PC-3 (cell line): ENCODE measurements around the gene SH3RF3. TPM values are rescaled to one million over a fixed set of nuclear protein-coding genes. Genes with fewer than 3 reads are reported as not detected.

ENCODE experiments used
- ATAC-seq: fragments of 200-7000 bp; cut with Tn5 transposase; 2 replicates; pipeline ENCODE4 v1.9.1; 2020; ENCODE audit warnings: mild to moderate bottlenecking, moderate library complexity
- BruUV-seq: library from RNA; stranded (reverse); fragments of 400-500 nt; replicated peaks from 2 replicates; lab custom pipeline; 2021; lab: Mats Ljungman, UMichigan
- CTCF ChIA-PET: fragments of 300-600 bp; sonication (Branson Sonifier 250); formaldehyde crosslinking; loops from one replicate; lab custom pipeline; 2022; ENCODE audit warnings: antibody characterized with exemption; lab: Charles Lee
- POLR2A ChIA-PET: fragments of 300-600 bp; sonication (Branson Sonifier 250); formaldehyde crosslinking; loops from one replicate; lab custom pipeline; 2022; ENCODE audit warnings: antibody characterized with exemption; ENCODE audit not compliant: unreplicated experiment; lab: Charles Lee
- DNase-seq: peaks from one replicate; pipeline ENCODE4 v3.0.0-alpha.2; 2015
- H2AFZ ChIP-seq: fragments of 300-600 bp; sonication (generic); 2 replicates; pipeline ENCODE4 v1.6.0; 2016; ENCODE audit warnings: antibody characterized with exemption, low read length
- H3F3A ChIP-seq: fragments of 300-600 bp; sonication (generic); one replicate; pipeline ENCODE4 v1.6.0; 2017; ENCODE audit warnings: antibody characterized with exemption, low read length, control low read depth, mild to moderate bottlenecking; ENCODE audit not compliant: unreplicated experiment
- H3K27ac ChIP-seq: fragments of 300-600 bp; sonication (generic); 2 replicates; pipeline ENCODE4 v1.5.1; 2016; ENCODE audit warnings: mild to moderate bottlenecking, low read length
- H3K27me3 ChIP-seq: fragments of 300-600 bp; sonication (generic); 2 replicates; pipeline ENCODE4 v1.6.1; 2016; ENCODE audit warnings: low read length, mixed read lengths
- H3K36me3 ChIP-seq: fragments of 300-600 bp; sonication (generic); 2 replicates; pipeline ENCODE4 v1.6.1; 2016; ENCODE audit warnings: low read depth, mixed run types, low read length, mixed read lengths
- H3K4me1 ChIP-seq: fragments of 300-600 bp; sonication (generic); 2 replicates; pipeline ENCODE4 v1.5.1; 2016; ENCODE audit warnings: low read length; ENCODE audit not compliant: insufficient read depth
- H3K4me2 ChIP-seq: fragments of 300-600 bp; sonication (generic); 2 replicates; pipeline ENCODE4 v1.6.0; 2016; ENCODE audit warnings: low read length
- H3K4me3 ChIP-seq: fragments of 300-600 bp; sonication (generic); 2 replicates; pipeline ENCODE4 v1.5.1; 2016; ENCODE audit warnings: mild to moderate bottlenecking, low read length, mixed read lengths
- H3K79me2 ChIP-seq: fragments of 300-600 bp; sonication (generic); 2 replicates; pipeline ENCODE4 v1.6.1; 2017; ENCODE audit warnings: low read length, mixed read lengths
- H3K9ac ChIP-seq: fragments of 300-600 bp; sonication (generic); 2 replicates; pipeline ENCODE4 v1.6.0; 2016; ENCODE audit warnings: mild to moderate bottlenecking, low read length
- H3K9me2 ChIP-seq: fragments of 300-600 bp; sonication (generic); replicated peaks from 2 replicates; pipeline ENCODE4 v1.6.1; 2016; ENCODE audit warnings: mixed run types, low read length, mixed read lengths
- H3K9me3 ChIP-seq: fragments of 300-600 bp; sonication (generic); 2 replicates; pipeline ENCODE4 v1.6.1; 2016; ENCODE audit warnings: low read length, mixed read lengths
- H4K20me1 ChIP-seq: fragments of 300-600 bp; sonication (generic); 2 replicates; pipeline ENCODE4 v1.6.1; 2016; ENCODE audit warnings: low read length, mixed read lengths
- CTCF ChIP-seq: fragments of 300-600 bp; sonication (generic); conservative IDR thresholded peaks from 2 replicates; pipeline ENCODE4 v1.5.1; 2017; ENCODE audit warnings: antibody characterized with exemption, low read depth, mild to moderate bottlenecking, low read length
- EZH2 ChIP-seq: fragments of 300-600 bp; sonication (generic); IDR thresholded peaks from one replicate; pipeline ENCODE4 v1.6.1; 2017; ENCODE audit warnings: antibody characterized with exemption, mild to moderate bottlenecking, low read length; ENCODE audit not compliant: unreplicated experiment
- EZH2phosphoT487 ChIP-seq: fragments of 300-600 bp; sonication (generic); IDR thresholded peaks from 2 replicates; pipeline ENCODE4 v1.6.1; 2018; ENCODE audit warnings: mild to moderate bottlenecking, antibody characterized with exemption, low read length, borderline replicate concordance
- intact Hi-C: fragments of 100-400 bp; cut with micrococcal nuclease; formaldehyde crosslinking; loops from 2 replicates; pipeline ENCODE4 v1.9.0; 2023
- total RNA-seq: library from RNA; depleted of rRNA; stranded (reverse); fragments of >200 nt; gene quantifications from 2 replicates; pipeline ENCODE4 v1.2.3, GENCODE V29; 2014

Gene SH3RF3
- total RNA-seq, 1 experiment from 2014 or later = 11.7 TPM

DNA sequence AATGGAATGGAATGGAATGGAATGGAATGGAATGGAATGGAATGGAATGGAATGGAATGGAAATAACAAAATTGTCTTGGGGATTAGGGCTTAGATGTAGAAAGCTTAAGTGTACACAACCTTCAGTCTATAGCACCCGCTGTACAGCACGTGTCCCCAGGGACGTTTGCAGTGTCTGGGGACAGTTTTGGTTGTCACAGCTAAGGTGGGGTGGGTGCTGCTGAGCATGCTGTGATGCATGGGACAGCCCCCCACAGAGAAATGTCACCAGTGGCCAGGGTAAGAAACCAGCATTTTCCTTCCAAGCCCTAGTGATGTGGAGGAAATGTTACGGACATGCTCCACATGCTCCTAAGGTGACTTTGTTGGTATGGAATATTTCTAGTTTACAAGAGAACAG lies 70.8 kb downstream of the SH3RF3 start:
- ChIA-PET CTCF (no interaction called here), POLR2A (no interaction called here)
- Histone ChIP-seq H3K27me3 (no peaks in the 10 kb centered on the region), H2AFZ (no peak overlapping the region), H3K4me2 (no peak overlapping the region), H3K27ac (no peak overlapping the region), H3F3A (no peaks in the 10 kb centered on the region), H4K20me1 (no peaks in the 10 kb centered on the region), H3K4me3 (no peak overlapping the region), H3K79me2 (peaks cover 16% of the 10 kb centered on the region), H3K36me3 (no peaks in the 10 kb centered on the region), H3K4me1 (no peaks in the 10 kb centered on the region), H3K9ac (no peak overlapping the region), H3K9me2 (no peaks in the 10 kb centered on the region), H3K9me3 (no peaks in the 10 kb centered on the region)
- intact Hi-C loops = no loop called here
- TF ChIP-seq CTCF (no peak), EZH2 (no peak), EZH2phosphoT487 (no peak)
- DNase-seq = no peak
- no TSS peak for BruUV-seq
- no peak for ATAC-seq

DNA sequence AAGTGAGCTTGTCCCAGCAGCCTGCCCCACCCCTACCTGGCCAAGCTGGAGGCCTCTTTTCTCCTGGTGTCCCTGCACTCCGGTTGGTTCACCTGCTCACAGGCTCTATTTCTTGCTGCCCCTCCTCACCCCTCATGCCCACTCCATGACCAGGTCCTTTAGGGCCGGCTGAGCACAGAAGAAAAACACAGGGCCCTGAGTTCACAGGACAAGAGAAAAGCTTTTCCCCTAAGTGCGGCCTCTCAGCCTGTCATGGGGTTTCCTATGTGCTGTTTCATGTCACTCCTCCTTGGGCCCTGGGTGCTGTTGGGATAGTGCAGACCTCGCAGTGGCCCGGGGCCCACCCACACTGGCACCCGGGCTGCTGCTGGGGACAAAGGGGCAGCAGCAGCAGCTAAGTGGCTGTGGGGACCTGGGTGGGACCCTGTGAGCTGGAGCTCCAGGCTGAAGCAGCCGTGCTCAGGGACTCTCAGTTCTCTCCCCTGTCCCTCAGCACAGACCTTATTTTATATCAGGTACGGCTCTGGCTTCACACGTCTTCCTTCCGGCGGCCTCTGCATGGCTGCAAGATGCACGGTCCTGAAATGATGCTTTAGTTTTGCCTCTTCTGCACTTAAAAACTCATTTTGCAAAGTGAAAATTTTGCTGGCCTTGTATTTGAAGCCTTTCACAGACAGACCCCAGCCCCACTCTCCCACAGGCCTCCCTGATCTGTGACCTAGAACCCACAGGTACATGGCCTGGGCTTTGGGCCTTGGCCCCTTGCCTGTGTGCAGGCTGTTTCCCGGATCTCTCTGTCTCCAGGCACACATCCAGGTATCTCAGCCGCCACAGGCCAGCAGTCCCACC lies 71.8 kb downstream of the SH3RF3 start:
- Histone ChIP-seq H2AFZ (no peak overlapping the region), H3K9me3 (no peaks in the 10 kb centered on the region), H3K9me2 (no peaks in the 10 kb centered on the region), H3K4me3 (no peak overlapping the region), H3K4me1 (no peaks in the 10 kb centered on the region), H3K79me2 (peaks cover 24% of the 10 kb centered on the region), H4K20me1 (no peaks in the 10 kb centered on the region), H3K36me3 (no peaks in the 10 kb centered on the region), H3K27ac (no peak overlapping the region), H3K9ac (no peak overlapping the region), H3K4me2 (no peak overlapping the region), H3K27me3 (no peaks in the 10 kb centered on the region), H3F3A (no peaks in the 10 kb centered on the region)
- no peak for TF ChIP-seq EZH2phosphoT487
- no peak for TF ChIP-seq CTCF
- no peak for TF ChIP-seq EZH2
- no TSS peak for BruUV-seq
- DNase-seq (no peak), ATAC-seq (no peak)
- ChIA-PET POLR2A (no interaction called here), CTCF (no interaction called here)
- intact Hi-C loops = no loop called here

DNA sequence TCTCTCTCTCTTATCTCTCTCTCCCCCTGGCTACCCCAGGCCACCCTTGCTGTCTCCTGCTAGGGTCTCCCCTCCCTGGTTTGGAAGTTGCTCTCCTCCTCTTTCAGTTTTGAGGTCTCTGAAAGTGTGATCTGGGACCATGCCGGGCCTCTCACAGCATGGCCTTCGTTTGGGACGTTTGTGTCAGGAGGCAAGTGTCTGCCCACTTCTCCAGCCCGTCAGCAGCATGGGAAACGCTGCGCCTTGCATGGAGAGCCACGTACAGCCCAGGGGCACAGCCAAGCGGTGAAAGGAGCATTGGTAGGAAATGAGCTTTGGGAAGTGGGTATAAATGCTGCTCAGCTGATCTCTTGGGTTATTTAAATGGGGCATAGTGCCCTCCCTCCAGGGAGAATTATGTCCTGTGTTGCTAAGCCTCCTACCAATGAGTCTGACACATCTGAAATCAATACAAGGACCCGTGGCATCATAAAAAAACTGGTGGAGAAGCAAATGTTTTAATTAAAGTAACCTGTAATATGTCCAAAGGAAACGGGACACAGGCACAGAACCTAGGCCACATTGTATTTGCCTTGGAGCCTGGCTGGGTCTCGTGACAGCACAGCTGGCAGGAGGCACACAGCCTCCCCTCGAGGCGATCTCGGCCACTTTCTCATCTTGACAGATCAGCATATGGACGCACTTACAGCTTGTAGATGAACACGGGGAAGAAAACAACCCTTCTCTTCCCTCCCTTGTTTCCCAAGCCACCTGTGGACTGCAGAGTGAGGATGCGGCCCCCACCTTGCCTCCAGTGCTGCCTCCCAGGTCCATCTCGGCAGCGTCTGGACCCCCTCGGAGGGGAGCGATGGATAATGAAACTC lies 72.7 kb downstream of the SH3RF3 start:
- ATAC-seq = no peak
- H3K36me3 ChIP-seq = no peaks in the 10 kb centered on the region
- no peaks in the 10 kb centered on the region for H3K27me3 ChIP-seq
- no peak for DNase-seq
- H3F3A ChIP-seq = no peaks in the 10 kb centered on the region
- CTCF ChIA-PET = no interaction called here
- no peak overlapping the region for H3K4me3 ChIP-seq
- H3K9ac ChIP-seq = no peak overlapping the region
- no peak for TF ChIP-seq CTCF
- TF ChIP-seq EZH2phosphoT487 = no peak
- TF ChIP-seq EZH2 = no peak
- no peak overlapping the region for H2AFZ ChIP-seq
- H3K27ac ChIP-seq = no peak overlapping the region
- no peaks in the 10 kb centered on the region for H3K9me3 ChIP-seq
- peaks cover 28% of the 10 kb centered on the region for H3K79me2 ChIP-seq
- no TSS peak for BruUV-seq
- H3K4me2 ChIP-seq = no peak overlapping the region
- intact Hi-C loops = no loop called here
- no peaks in the 10 kb centered on the region for H3K9me2 ChIP-seq
- POLR2A ChIA-PET = no interaction called here
- H4K20me1 ChIP-seq = no peaks in the 10 kb centered on the region
- peaks cover 2% of the 10 kb centered on the region for H3K4me1 ChIP-seq
